ENCODE measurements around the gene IGFL3. TPM values are rescaled to one million over a fixed set of nuclear protein-coding genes. Genes with fewer than 3 reads are reported as not detected.
A peak's percentile ranks its signal among the peaks of the same experiment; 100 is the strongest.

The IGFL3 gene
- total RNA-seq, 1 donor from 2014 or later: not detected

DNA sequence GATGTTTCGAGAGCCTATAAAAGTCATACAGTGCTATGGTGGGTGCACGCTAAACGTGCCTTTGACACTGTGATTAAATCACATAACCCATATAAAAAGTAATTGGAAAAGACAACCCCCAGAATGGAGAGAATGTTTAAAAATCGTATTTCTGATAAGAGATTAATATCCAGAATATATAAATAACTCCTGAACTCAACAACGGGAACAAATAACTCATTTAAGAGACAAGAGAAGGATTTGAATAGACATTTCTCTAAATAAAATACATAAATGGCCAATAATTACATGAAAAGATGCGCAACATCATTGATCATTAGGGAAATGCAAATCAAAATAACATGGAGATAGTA, 46.7 kb downstream of the IGFL3 start:
- TF ChIP-seq, protein P1, sequence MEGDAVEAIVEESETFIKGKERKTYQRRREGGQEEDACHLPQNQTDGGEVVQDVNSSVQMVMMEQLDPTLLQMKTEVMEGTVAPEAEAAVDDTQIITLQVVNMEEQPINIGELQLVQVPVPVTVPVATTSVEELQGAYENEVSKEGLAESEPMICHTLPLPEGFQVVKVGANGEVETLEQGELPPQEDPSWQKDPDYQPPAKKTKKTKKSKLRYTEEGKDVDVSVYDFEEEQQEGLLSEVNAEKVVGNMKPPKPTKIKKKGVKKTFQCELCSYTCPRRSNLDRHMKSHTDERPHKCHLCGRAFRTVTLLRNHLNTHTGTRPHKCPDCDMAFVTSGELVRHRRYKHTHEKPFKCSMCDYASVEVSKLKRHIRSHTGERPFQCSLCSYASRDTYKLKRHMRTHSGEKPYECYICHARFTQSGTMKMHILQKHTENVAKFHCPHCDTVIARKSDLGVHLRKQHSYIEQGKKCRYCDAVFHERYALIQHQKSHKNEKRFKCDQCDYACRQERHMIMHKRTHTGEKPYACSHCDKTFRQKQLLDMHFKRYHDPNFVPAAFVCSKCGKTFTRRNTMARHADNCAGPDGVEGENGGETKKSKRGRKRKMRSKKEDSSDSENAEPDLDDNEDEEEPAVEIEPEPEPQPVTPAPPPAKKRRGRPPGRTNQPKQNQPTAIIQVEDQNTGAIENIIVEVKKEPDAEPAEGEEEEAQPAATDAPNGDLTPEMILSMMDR (conservative IDR thresholded peaks at IDR 0.05; ENCODE audit: low read depth, low read length): no peak
- H3K4me3 ChIP-seq (ENCODE audit: low read depth, low read length): no peak overlapping the region
- no peak for DNase-seq (ENCODE audit: low read depth)

DNA sequence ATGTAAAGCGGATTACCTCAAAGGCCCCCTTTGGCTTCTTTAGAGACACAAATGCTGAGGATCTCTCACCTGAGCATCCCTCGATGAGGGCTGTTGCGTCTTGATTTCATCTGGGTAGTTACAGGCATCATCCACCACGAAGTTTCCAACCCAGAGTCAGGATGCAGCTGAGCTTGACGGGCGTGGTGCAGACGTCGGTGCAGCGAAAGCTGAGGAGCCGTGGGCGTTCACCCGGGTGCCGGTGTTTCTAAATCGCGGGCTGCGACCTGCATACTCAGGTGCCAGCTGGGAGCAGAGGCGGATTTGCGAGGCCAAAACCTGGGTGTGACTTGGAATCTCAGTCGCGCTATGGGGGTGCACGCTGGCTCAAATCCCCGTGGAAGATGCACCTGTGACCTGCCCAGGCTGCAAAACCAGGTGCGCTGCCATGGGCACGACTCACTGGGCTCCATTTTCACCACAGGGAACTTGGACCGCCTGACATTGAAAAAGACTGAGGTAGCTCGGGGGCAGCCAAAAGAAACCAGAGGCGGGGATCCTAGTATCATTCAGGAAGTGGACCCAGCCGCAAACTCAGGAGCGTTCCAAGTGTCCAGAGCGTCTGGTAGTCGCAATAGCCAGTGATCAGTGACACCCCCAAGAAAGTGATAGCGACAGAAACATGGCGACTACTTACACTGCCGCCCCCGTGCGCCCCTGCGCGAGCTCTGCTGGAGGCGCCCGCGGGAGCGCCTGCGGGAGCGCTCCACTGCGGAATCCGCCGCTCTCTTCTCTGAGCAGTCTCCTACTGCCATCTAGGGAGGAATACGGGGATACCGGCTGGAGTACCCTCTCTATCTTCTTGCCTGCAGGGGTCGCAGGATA, 47.3 kb downstream of the IGFL3 start:
- peak overlapping the region; percentile 30 for H3K4me3 ChIP-seq (ENCODE audit: low read depth, low read length)
- peak; percentile 29 for DNase-seq (ENCODE audit: low read depth)
- TF ChIP-seq, protein P1 (conservative IDR thresholded peaks at IDR 0.05; ENCODE audit: low read depth, low read length): peak; percentile 100

DNA sequence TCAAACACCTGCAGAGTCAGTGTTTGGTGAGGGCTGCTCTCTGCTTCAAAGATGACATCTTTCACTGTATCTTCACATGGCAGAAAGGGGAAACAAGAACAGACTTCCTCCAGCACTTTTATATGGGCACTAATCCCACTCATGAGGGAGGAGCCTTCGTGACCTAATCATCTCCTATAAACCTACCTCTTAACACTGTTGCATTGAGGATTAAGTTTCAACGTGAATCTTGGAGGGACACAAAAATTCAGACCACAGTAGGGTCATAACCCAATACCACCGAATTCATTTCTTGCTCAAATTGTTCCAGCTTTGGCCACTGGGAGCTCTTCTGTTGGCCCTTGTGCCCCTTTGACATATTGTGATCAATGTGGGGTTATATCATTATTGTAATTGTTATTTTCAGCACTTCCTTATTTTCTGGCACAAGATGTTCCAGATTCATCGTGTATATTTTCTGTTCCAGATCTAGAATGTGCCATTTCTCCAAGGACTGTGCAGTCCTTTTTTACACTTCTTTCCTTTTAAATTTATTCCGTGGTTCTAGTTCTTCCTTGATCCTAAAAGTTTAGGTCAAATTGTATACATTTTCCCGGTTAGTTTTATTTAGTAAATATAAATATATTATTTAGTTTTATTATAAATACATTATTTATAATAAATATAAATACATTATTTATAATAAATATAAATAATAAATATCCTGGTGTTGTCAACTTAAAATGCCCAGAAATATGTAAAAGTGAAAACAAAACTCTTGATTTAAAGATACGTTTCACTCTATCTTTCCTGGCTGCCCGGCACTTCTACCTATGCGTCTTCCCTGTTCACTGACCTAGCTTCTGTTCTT, 48.2 kb downstream of the IGFL3 start:
- no peak overlapping the region for H3K4me3 ChIP-seq (ENCODE audit: low read depth, low read length)
- no peak for DNase-seq (ENCODE audit: low read depth)
- TF ChIP-seq, protein P1 (conservative IDR thresholded peaks at IDR 0.05; ENCODE audit: low read depth, low read length): no peak

DNA sequence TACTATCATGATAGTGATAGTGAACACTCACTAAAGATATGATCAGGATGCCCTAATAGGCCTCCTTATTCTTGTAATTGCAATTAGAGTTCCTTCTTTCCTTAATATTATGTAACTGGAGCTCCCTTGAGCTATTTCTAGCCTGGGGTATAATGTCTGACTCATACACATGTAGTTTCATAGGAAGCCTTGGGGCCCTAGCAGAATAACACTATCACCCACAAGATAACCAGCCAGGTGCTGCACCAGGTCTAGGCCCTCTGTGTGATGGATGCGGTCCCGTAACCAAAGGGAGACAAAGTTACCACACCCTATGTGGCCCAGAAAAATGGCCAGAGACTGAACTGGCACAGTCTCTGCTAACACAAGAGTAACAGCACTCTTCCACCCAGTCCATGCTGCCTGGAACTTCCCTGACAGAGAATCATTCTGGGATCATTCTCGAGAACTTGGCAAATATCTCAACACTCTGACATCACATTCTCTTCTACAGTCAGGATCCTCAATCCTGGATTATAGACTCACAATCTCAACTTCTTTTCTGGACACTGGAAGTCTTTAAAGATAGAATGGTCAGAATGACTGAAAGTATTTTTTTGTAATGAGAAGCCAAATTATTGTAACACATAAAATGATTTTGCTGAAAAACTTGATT, 51.1 kb downstream of the IGFL3 start:
- TF ChIP-seq, protein P1 (conservative IDR thresholded peaks at IDR 0.05; ENCODE audit: low read depth, low read length): no peak
- no peak for DNase-seq (ENCODE audit: low read depth)
- H3K4me3 ChIP-seq (ENCODE audit: low read depth, low read length): no peak overlapping the region

Other genes with a start within 250 kb of the IGFL3 start
- gene IRF2BP1, start 238.5 kb downstream of the IGFL3 start, total RNA-seq: 26.8 and 31.2 TPM in 2 replicates
- gene MYPOP, start 222.1 kb downstream of the IGFL3 start, total RNA-seq: 1.3 and 2.0 TPM in 2 replicates
- gene NANOS2, start 209.9 kb downstream of the IGFL3 start, total RNA-seq: not detected in 2 replicates
- not detected in 2 replicates for gene NOVA2, start 150.8 kb downstream of the IGFL3 start, total RNA-seq
- 10.1 and 10.8 TPM in 2 replicates for gene CCDC61, start 129.2 kb downstream of the IGFL3 start, total RNA-seq
- gene PGLYRP1, start 101.6 kb downstream of the IGFL3 start, total RNA-seq: not detected in 2 replicates
- gene IGFL4, start 83.7 kb downstream of the IGFL3 start, total RNA-seq: not detected in 2 replicates
- gene IGFL2, start 23.6 kb upstream of the IGFL3 start, total RNA-seq: not detected in 2 replicates
- not detected in 2 replicates for gene IGFL1, start 105.1 kb upstream of the IGFL3 start, total RNA-seq
- 0.23 TPM in 1 of 2 replicates, not detected in the other for gene HIF3A, start 172.4 kb upstream of the IGFL3 start, total RNA-seq
- gene PPP5C, start 222.4 kb upstream of the IGFL3 start, total RNA-seq: 76.2 and 114 TPM in 2 replicates